ENCODE data around the gene TAGLN. TPM values are rescaled to one million over a fixed set of nuclear protein-coding genes. Genes with fewer than 3 reads are reported as not detected.
A peak's percentile ranks its signal among the peaks of the same experiment; 100 is the strongest.

Gene TAGLN
- total RNA-seq, 1 donor from 2014 or later = 97.9 TPM

DNA sequence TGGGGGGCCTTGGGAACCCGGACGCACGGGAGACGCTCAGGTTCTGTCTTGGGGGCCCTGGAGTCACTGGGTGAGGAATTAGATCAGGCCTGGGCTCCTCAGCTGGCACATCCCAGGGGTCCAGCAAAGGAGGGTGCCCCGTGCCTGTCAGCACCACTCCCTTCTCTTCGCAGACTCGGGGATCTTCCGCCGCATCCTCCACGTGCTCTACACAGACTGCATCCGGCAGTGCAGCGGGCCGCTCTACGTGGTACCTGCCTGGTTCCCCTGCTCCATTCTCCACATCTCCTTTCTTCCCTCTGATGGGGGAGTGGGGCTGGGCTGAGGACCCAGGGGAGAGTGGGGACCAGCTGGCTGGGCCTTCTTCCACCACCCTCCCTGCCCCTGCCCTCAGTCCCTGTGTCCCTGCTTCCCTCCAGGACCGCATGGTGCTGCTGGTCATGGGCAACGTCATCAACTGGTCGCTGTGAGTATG lies 6.7 kb upstream of the TAGLN start:
- DNase-seq (ENCODE audit: extremely low spot score, unreplicated experiment) = no peak
- no peak overlapping the region for H3K27ac Mint-ChIP-seq

DNA sequence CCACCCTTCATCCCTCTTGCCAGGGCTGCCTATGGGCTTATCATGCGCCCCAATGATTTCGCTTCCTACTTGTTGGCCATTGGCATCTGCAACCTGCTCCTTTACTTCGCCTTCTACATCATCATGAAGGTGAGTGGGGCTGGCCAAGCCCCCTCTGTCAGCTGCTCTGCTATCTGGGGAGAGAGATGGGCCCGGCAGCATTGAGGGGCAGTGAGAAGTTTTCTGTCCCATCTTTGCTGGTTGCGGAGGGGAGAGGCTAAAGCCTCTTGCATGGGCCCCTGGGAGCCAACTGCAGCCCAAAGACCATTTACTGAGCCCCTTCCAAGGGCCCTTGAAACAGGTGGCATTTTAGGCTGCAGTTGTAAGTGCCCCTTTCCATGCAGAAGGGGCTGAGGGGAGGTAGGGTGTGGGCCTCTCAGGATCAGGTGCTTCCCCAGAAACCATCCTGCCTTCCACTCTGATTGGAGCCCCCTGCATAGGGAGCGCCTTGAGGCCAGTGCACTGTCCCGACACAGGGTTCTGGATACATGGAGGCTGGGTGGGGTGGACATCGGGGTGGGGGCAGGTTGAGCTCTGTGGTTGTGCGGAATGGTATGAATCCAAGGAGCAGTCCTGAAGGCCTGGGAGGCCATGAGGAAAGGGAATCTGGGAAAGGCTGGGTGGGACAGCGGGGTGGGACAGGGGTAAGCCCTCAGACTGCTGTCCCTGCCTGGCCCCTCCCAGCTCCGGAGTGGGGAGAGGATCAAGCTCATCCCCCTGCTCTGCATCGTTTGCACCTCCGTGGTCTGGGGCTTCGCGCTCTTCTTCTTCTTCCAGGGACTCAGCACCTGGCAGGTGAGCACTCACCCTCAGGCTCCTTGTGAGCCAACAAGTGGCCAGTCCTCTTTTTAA lies 5.8 kb upstream of the TAGLN start:
- H3K27ac Mint-ChIP-seq = no peak overlapping the region
- H3K36me3 Mint-ChIP-seq = peaks cover 16% of the 10 kb centered on the region
- no peak overlapping the region for H3K4me3 Mint-ChIP-seq

More for the DNA sequence above, 6.7 kb upstream of the TAGLN start:
- H3K9me3 Mint-ChIP-seq = no peaks in the 10 kb centered on the region
- H3K4me1 Mint-ChIP-seq (ENCODE audit: unreplicated experiment) = peaks cover 3% of the 10 kb centered on the region
- TF ChIP-seq, protein P1, sequence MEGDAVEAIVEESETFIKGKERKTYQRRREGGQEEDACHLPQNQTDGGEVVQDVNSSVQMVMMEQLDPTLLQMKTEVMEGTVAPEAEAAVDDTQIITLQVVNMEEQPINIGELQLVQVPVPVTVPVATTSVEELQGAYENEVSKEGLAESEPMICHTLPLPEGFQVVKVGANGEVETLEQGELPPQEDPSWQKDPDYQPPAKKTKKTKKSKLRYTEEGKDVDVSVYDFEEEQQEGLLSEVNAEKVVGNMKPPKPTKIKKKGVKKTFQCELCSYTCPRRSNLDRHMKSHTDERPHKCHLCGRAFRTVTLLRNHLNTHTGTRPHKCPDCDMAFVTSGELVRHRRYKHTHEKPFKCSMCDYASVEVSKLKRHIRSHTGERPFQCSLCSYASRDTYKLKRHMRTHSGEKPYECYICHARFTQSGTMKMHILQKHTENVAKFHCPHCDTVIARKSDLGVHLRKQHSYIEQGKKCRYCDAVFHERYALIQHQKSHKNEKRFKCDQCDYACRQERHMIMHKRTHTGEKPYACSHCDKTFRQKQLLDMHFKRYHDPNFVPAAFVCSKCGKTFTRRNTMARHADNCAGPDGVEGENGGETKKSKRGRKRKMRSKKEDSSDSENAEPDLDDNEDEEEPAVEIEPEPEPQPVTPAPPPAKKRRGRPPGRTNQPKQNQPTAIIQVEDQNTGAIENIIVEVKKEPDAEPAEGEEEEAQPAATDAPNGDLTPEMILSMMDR (conservative IDR thresholded peaks at IDR 0.05) = no peak
- no peak overlapping the region for H3K4me3 Mint-ChIP-seq
- H3K27me3 Mint-ChIP-seq = no peaks in the 10 kb centered on the region
- peaks cover 16% of the 10 kb centered on the region for H3K36me3 Mint-ChIP-seq

DNA sequence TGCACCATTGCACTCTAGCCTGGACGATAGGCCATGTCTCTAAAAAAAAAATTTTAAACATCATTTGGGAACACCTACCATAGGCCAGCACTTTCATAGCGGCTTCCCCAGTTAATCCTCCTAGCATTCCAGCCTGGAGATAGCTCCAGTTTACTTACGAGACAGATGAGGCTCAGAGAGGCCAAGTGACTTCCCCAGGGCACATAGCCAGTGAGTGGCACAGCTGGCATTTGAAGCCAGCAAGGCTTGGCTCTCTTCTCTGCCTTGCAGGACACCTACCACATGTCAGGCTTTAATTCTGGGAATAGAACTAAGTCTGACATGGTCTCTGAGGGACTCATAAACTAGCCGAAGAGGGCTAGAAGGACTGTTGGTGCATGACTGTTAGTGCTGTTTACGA lies 4.9 kb upstream of the TAGLN start:
- peaks cover 16% of the 10 kb centered on the region for H3K36me3 Mint-ChIP-seq
- DNase-seq (ENCODE audit: extremely low spot score, unreplicated experiment) = no peak
- TF ChIP-seq, protein P1 (conservative IDR thresholded peaks at IDR 0.05) = no peak
- H3K4me1 Mint-ChIP-seq (ENCODE audit: unreplicated experiment) = peaks cover 16% of the 10 kb centered on the region
- no peak overlapping the region for H3K4me3 Mint-ChIP-seq
- H3K9me3 Mint-ChIP-seq = no peaks in the 10 kb centered on the region
- H3K27me3 Mint-ChIP-seq = no peaks in the 10 kb centered on the region
- H3K27ac Mint-ChIP-seq = no peak overlapping the region

More for the DNA sequence above, 5.8 kb upstream of the TAGLN start:
- H3K9me3 Mint-ChIP-seq = no peaks in the 10 kb centered on the region
- peaks cover 12% of the 10 kb centered on the region for H3K4me1 Mint-ChIP-seq (ENCODE audit: unreplicated experiment)
- TF ChIP-seq, protein P1 (conservative IDR thresholded peaks at IDR 0.05) = no peak
- H3K27me3 Mint-ChIP-seq = no peaks in the 10 kb centered on the region
- DNase-seq (ENCODE audit: extremely low spot score, unreplicated experiment) = no peak

DNA sequence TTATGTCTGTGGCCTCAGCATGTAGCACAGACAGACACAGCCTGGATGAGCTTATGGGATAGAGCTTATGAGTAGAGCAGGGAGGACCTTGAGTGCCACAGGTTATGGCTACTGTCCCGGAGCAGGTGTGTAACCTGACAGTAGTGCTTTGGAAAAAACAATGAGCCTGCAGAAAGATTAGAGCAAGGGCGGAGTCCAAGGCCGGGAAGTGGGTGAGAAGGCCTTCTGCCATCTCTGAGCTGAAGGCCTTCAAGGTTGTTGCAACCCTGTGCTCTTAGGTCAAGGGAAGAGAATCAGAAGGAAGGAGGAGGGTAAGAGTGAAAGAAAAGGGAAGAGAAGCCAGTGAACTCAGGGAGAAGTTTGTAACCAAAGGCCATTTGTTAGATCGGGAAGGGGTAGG lies 3.9 kb upstream of the TAGLN start:
- H3K36me3 Mint-ChIP-seq = peaks cover 16% of the 10 kb centered on the region
- peak overlapping the region; percentile 68 for H3K27ac Mint-ChIP-seq
- no peak overlapping the region for H3K4me3 Mint-ChIP-seq
- H3K27me3 Mint-ChIP-seq = no peaks in the 10 kb centered on the region
- TF ChIP-seq, protein P1 (conservative IDR thresholded peaks at IDR 0.05) = no peak
- H3K4me1 Mint-ChIP-seq (ENCODE audit: unreplicated experiment) = peaks cover 21% of the 10 kb centered on the region
- no peak for DNase-seq (ENCODE audit: extremely low spot score, unreplicated experiment)
- H3K9me3 Mint-ChIP-seq = no peaks in the 10 kb centered on the region

DNA sequence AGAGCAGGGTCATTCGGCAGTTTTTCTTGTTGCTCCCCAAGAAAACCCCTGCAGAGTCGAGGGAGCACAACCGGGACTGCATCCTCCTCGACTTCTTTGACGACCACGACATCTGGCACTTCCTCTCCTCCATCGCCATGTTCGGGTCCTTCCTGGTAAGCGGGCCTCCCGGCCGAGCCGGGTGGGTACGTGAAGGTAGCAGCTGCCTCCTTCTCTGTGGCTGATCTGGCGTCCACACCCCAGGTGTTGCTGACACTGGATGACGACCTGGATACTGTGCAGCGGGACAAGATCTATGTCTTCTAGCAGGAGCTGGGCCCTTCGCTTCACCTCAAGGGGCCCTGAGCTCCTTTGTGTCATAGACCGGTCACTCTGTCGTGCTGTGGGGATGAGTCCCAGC lies 3.4 kb upstream of the TAGLN start:
- TF ChIP-seq, protein P1 (conservative IDR thresholded peaks at IDR 0.05) = no peak
- no peak overlapping the region for H3K27ac Mint-ChIP-seq
- H3K36me3 Mint-ChIP-seq = peaks cover 16% of the 10 kb centered on the region

More for the DNA sequence above, 3.4 kb upstream of the TAGLN start:
- H3K4me1 Mint-ChIP-seq (ENCODE audit: unreplicated experiment) = peaks cover 24% of the 10 kb centered on the region
- H3K4me3 Mint-ChIP-seq = no peak overlapping the region
- no peaks in the 10 kb centered on the region for H3K9me3 Mint-ChIP-seq
- no peaks in the 10 kb centered on the region for H3K27me3 Mint-ChIP-seq
- DNase-seq (ENCODE audit: extremely low spot score, unreplicated experiment) = no peak
